ENCODE data around the gene TUT4. TPM values are rescaled to one million over a fixed set of nuclear protein-coding genes. Genes with fewer than 3 reads are reported as not detected.

The TUT4 gene
- total RNA-seq, 1 donor from 2014 or later = 44.2 TPM

DNA sequence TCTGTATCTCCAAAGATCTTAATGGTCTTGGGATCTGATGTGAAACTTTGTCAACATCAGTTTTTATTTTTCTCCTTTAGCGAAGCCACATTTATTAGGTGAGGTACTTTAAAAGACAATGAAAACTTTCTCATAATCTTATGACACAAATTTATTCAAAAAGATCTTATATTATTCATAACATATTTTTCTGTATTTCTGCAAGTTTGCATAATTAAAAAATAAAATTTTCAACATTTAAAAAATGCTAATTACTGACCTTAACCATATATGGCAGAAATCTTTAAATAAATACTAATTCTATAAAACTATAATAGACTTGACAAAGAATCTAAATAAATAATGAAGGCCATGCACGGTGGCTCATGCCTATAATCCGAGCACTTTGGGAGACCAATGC, 75.9 kb downstream of the TUT4 start:
- intact Hi-C loops (cut with DNase I) = no loop called here
- TF ChIP-seq, protein P1, sequence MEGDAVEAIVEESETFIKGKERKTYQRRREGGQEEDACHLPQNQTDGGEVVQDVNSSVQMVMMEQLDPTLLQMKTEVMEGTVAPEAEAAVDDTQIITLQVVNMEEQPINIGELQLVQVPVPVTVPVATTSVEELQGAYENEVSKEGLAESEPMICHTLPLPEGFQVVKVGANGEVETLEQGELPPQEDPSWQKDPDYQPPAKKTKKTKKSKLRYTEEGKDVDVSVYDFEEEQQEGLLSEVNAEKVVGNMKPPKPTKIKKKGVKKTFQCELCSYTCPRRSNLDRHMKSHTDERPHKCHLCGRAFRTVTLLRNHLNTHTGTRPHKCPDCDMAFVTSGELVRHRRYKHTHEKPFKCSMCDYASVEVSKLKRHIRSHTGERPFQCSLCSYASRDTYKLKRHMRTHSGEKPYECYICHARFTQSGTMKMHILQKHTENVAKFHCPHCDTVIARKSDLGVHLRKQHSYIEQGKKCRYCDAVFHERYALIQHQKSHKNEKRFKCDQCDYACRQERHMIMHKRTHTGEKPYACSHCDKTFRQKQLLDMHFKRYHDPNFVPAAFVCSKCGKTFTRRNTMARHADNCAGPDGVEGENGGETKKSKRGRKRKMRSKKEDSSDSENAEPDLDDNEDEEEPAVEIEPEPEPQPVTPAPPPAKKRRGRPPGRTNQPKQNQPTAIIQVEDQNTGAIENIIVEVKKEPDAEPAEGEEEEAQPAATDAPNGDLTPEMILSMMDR (IDR thresholded peaks at IDR 0.05) = no peak
- DNase-seq = no peak
- no peak for ATAC-seq
- Histone ChIP-seq H3K27ac (no peak overlapping the region), H3K4me3 (no peak overlapping the region), H3K4me1 (no peaks in the 10 kb centered on the region), H3K9me3 (no peaks in the 10 kb centered on the region), H3K27me3 (no peaks in the 10 kb centered on the region), H3K36me3 (peaks cover 36% of the 10 kb centered on the region)

DNA sequence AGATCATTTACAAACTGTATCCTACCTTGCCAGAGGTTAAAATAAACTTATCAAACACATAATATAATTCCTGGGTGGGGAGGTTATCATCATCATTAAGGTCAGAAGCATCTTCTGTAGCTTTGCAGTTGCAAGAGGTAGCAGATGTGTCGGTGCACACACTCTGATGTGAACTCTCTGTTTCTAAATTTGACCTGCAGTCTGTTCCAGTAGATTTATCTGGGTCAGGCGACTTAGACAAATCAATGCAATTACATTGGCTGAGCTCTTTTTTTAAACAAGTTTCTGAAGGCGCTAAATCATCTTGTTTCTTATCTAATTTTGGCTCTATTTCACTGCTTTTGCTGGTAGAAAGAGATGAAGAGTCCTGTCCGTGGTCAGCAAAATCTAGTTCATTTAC, 78.1 kb downstream of the TUT4 start:
- TF ChIP-seq, protein P1 (IDR thresholded peaks at IDR 0.05) = no peak
- H3K4me3 ChIP-seq = no peak overlapping the region
- ATAC-seq (no peak), DNase-seq (no peak)
- intact Hi-C loops (cut with DNase I) = no loop called here
- no peaks in the 10 kb centered on the region for H3K4me1 ChIP-seq
- H3K36me3 ChIP-seq = peaks cover 36% of the 10 kb centered on the region
- no peaks in the 10 kb centered on the region for H3K9me3 ChIP-seq
- no peaks in the 10 kb centered on the region for H3K27me3 ChIP-seq
- H3K27ac ChIP-seq = no peak overlapping the region

DNA sequence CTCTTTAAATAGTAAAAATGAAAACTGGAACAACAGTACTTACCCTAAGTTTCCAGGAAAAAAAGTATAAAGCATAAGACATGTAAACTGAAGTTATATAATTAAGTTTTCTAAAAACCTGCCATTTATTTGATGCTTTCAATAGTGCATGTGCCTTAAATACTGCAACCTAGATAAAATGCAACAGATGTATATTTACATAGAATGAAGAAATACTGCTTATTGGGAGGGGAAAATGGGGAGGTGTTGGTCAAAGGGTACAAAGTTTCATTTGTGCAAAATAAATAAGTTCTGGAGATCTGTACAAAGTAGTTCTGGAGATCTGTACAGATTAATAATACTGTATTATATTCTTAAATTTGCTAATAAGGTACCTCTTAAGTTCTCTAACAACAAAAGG, 79.9 kb downstream of the TUT4 start:
- Histone ChIP-seq H3K27ac (no peak overlapping the region), H3K27me3 (no peaks in the 10 kb centered on the region), H3K4me1 (no peaks in the 10 kb centered on the region), H3K4me3 (no peak overlapping the region), H3K36me3 (peaks cover 36% of the 10 kb centered on the region), H3K9me3 (no peaks in the 10 kb centered on the region)
- no peak for DNase-seq
- ATAC-seq = no peak
- intact Hi-C loops (cut with DNase I) = no loop called here
- TF ChIP-seq, protein P1 (IDR thresholded peaks at IDR 0.05) = no peak

DNA sequence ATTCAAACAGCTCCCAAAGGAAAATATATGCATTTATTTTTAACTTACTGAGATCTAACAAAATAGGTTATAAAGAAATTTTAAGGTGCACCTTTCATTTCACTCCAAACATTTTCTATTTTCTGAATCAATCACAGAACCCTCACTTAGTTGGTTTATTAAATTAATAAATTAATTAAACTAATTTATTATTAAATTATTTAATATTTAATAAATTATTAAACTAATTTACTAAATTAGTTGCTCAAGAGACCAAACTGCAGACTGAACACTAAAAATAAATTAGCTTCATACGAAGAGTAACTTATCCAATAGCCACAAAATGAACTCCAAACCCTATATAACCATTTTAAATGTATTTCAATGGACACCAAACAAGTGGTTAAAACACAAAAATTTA, 80.5 kb downstream of the TUT4 start:
- H3K27me3 ChIP-seq = no peaks in the 10 kb centered on the region
- no peak overlapping the region for H3K27ac ChIP-seq
- ATAC-seq (no peak), DNase-seq (no peak)
- H3K36me3 ChIP-seq = peaks cover 32% of the 10 kb centered on the region
- TF ChIP-seq, protein P1 (IDR thresholded peaks at IDR 0.05) = no peak
- no peaks in the 10 kb centered on the region for H3K9me3 ChIP-seq
- H3K4me1 ChIP-seq = no peaks in the 10 kb centered on the region
- intact Hi-C loops (cut with DNase I) = no loop called here
- no peak overlapping the region for H3K4me3 ChIP-seq

DNA sequence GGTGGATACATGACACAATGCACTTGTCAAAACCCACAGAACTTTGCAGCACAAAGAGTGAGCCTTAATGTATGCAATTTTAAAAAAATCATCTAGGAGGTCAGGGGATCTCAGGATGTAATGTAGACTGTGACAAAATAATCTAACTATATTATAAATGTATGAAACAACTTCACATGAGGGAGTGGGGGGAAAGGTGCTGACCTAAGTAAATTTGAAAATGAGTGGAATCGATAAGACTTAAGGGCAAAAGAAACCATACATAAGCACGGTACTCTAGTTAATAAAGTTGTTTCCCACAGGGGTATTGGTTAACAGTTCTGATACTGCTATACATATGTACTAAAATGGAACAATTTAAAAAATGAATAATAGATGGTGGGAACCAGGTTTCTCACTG, 83.8 kb downstream of the TUT4 start:
- no peak overlapping the region for H3K4me3 ChIP-seq
- DNase-seq = no peak
- no peaks in the 10 kb centered on the region for H3K9me3 ChIP-seq
- no peaks in the 10 kb centered on the region for H3K4me1 ChIP-seq
- no peak for ATAC-seq
- H3K36me3 ChIP-seq = peaks cover 9% of the 10 kb centered on the region
- no peaks in the 10 kb centered on the region for H3K27me3 ChIP-seq
- no peak overlapping the region for H3K27ac ChIP-seq
- intact Hi-C loops (cut with DNase I) = no loop called here
- TF ChIP-seq, protein P1 (IDR thresholded peaks at IDR 0.05) = no peak

DNA sequence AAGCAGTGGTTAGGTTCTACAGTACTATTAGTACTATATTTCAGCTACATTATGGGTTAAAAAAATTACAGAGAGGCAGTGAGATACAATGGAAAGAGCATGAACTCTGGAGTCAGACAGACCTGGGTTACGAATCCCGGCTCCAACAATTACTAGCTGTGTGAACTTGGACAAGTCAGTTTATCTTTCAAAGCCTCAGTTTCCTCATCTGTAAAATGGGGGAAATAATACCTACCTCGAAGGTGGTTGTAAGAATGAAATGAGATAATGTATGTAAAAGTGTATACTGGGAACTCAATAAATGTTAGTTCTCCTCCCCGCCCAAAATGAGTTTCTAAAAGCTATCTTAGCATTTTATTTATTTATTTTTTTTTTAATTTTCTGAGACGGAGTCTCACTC, 89.0 kb downstream of the TUT4 start:
- no peak overlapping the region for H3K4me3 ChIP-seq
- TF ChIP-seq, protein P1 (IDR thresholded peaks at IDR 0.05) = no peak
- no peak for DNase-seq
- no peak for ATAC-seq
- H3K27me3 ChIP-seq = no peaks in the 10 kb centered on the region
- peaks cover 15% of the 10 kb centered on the region for H3K36me3 ChIP-seq
- intact Hi-C loops (cut with DNase I) = no loop called here
- no peaks in the 10 kb centered on the region for H3K9me3 ChIP-seq
- H3K27ac ChIP-seq = no peak overlapping the region
- H3K4me1 ChIP-seq = no peaks in the 10 kb centered on the region

Data from upper lobe of right lung (tissue), 1 donor.